Forelimb muscle (tissue), 1 donor: Measurements from ENCODE around the gene GRM1. TPM values are rescaled to one million over a fixed set of nuclear protein-coding genes. Genes with fewer than 3 reads are reported as not detected.

Experiments
- DNase-seq: peaks from one replicate; pipeline ENCODE4 v3.0.0-alpha.2; 2013; ENCODE audit warnings: low read depth
- polyA plus RNA-seq: library from polyadenylated mRNA; unstranded; fragments of 120-200 nt; gene quantifications from one replicate; pipeline ENCODE4 v1.2.1, GENCODE V29; 2013; ENCODE audit not compliant: insufficient read length

GRM1 gene
- polyA plus RNA-seq, 1 donor, result not detected

DNA sequence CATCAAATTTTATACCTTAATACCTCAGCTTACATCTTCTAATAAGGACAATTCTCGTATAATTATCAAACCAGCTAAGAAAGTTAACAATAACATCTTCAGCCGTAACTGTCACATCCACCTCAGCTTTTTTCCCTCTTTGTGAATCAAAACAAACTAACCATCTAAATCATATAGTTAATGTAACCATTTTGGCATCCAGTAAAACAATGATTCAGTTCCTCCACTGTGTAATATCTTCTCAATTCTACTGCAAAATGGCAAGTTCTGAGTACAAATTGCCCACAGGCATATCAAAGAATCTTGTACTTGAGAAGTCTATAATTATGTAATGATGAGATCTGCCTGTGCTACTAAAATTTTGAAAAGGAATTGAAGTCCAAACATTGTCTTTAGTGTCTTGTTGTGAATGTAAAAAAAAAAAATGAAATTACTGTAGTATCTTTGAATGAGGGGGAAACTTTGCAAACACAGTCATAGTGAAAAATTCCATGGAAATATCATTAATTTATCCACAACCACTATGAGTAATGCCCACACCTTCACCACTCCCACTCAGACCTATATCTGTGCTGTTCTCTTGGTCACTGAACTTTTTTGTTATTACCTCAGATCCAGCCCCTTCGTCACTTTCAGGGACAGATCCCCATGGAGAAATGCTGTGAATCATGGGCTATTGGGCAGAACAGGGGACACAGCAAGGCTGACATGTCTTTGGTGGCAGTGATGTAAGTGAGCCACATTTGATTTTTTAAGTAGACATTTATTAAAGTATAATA lies 336.1 kb downstream of the GRM1 start:
- DNase-seq, result no peak

DNA sequence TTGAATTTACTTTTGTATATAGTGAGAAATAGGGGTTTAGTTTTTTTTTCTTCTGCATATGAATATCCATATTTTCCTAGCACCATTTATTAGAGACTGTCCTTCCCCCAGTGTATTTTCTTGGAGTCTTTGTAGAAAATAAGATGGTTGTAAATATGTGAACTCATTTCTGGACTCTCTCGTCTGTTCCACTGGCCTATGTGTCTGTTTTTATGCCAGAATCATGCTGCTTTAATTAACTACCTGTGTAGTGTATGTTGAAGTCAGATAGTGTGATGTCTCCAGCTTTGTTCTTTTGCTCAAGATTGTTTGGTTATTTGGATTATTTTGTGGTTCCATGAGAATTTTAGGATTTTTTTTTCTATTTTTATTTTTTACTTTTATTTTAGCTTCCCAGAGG lies 338.2 kb downstream of the GRM1 start:
- DNase-seq, result no peak

DNA sequence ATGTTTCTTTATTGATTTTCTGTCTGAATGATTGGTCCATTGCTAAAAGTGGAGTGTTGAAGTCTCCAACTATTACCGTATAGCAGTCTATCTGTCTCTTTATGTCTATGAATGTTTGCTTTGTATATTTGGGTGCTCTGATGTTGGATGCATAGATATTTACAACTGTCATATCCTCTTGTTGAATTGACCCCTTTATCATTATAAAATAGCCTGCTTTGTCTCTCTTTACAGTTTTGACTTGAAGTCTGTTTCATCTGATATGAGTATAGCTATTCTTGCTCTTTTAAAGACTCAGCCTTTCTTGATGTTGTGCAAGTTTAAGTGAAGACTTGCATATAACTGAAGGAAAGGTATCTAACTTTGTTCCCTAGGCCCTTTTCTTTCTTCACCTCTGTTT lies 341.0 kb downstream of the GRM1 start:
- no peak for DNase-seq

DNA sequence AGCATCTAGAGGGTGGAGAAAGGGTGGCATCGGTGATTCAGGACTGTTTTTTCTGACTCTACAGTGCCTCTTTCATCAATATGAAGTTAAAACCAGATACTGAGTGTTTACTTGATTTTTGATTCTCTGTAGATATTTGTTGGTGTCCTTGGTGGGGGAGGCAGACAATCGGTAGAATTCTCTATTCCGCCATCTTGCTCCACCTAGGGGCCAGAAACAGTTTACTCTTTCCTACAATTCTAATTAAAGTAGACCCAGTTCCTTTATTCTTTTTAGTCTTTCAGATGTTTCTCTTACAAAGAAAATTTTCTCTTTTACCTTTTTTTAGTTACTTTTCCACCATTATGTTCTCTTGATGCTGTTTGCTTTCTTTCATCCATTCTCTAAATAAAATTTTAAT lies 352.6 kb downstream of the GRM1 start:
- DNase-seq, result no peak

DNA sequence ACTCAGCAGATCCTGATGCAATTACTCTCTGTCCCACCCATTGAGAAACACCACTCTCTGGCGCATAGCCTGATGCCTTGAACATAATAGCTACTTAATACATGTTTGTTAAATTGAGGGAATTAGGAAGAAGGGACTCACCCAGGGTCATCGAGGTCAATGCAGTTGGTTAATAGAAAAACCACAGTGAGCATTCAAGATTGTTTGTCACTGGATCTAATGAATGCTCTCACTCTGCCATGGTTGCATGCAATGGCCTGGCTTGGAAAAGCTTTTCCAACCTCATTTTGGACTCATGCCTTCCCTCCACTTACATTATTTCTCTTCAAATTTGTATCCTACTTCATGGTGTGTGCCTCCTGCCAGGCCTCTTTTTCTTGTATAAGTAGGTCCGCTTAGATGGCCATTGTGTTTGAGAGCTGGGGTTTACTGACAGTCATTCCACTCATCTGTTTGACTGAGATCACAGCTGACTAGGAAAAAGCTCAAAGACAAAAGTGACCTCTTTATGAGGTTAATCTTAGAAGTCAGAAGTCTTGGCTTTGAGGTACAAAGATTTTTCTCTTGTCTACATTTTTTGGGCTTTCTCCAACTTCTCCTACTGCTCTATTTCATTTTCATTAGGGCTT lies 360.0 kb downstream of the GRM1 start:
- DNase-seq, result no peak

DNA sequence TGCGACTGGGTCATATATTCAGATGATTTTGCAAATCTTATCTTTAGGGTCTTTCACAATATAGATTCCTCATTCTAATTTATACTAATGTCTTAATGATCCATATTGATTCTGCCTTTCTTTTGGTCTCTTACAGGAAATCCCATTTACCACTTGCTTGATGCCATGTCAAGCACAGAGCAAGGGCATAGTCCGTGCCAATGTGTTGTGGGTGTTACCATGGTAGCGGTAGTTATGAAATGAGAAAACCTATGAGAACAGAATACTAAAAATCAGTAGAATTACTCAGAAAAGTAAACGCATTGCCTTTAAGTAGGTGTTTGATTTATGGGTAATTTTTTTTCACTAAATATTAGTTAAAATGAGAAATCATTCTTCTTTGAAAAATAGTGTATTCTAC lies 360.9 kb downstream of the GRM1 start:
- no peak for DNase-seq

DNA sequence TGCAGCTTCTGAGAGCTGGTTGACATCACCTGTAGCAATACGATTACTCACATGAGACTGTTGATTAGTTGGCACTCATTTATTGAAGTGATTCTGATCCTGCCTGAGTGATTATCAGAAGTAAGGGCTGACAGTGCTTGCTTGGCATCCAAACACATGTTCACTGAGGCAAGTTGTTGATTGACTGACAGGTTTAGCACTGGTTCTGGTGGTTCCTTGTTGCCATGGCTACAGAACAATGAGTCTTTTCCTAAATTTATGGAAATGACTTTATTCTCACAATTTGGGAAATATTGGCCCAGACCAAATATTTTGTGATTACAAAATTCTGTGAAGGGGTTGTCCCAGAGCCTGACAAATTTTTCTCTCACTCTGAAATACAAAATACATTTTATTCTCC lies 368.8 kb downstream of the GRM1 start:
- no peak for DNase-seq

DNA sequence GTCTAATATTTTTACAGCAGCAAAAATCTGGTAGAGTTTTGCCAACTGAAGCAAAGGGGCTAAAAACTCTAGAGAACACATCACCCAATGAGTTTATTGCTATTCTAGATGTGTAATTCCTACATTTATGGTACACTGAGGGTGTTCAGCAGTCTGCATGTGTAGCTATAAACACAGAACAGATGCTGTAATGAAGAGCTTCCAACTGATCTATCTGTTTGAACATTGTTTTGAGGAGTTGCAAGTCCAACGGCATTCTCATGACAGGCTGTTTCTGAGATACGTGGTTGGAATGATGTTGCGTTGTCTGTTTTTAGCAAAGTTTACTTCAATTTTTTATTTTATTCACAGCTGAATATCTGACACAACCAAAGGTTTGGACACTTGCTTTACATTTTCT lies 373.6 kb downstream of the GRM1 start:
- DNase-seq, result no peak

DNA sequence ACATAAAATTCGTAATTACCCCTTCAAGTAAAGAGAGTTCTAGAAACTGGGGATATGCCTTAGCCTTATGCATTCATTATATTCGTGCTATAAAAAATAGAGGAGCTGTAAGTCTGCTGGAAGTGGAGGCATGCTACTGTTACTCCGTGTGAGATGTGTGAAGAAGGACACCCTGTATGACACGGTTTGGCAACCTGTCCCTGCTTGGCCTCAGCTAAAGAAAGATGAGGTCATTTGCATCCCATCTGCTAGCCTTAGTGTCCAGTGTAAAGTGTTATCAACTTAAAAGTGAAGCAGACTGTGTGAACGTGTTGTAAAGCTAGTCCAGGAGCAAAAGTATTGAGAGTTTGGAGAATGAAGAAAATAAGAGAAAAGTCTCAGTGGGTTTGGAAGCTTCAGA lies 379.7 kb downstream of the GRM1 start:
- DNase-seq, result no peak

DNA sequence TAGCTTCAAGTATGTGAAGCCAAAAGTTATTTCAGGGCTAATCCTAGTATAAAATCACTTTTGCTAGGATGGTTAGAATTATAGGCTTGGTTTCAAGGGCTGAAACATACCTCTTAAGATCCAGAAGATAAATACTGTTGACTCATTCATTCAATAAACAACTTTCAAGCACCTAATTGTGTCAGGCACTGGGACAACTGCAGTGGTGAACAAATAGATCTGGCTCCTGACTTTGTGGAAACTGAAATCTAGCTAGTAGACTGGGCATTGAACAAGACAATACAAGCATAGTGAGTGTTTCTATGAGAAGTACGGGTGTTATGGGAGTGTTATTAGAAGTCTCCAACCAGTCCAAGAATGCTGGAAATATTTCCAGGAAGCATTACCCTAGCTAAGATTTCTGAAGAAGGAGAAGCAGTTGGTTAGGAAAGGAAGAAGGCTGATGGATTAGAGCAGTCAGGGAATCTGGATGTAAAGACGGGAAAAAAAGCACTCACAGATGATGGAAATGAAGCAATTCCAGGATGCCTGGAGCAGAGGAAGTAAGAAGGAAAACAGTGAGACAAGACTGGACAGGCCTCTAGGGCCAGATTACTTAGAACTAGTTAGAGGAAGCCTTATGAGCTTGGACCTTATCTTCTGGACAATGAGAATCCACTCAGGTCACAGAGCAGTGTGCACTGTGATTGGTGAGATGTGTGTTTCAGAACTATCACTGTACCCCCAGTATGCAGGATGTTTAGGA lies 382.2 kb downstream of the GRM1 start:
- no peak for DNase-seq

DNA sequence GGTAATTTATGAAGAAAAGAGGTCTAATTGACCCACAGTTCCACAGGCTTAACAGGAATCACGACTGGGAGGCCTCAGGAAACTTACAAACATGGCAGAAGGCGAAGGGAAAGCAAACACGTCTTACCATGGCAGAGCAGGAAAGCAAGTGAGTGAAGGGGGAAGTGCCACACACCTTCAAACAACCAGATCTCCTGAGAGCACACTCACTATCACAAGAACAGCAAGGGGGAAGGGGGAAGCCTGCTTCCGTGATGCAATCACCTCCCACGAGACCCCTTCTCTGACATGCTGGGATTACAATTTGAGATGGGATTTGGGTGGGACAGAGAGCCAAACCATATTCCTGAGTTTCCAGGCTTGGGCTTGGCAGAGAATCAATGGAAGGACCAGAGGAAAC lies 390.7 kb downstream of the GRM1 start:
- DNase-seq, result no peak

DNA sequence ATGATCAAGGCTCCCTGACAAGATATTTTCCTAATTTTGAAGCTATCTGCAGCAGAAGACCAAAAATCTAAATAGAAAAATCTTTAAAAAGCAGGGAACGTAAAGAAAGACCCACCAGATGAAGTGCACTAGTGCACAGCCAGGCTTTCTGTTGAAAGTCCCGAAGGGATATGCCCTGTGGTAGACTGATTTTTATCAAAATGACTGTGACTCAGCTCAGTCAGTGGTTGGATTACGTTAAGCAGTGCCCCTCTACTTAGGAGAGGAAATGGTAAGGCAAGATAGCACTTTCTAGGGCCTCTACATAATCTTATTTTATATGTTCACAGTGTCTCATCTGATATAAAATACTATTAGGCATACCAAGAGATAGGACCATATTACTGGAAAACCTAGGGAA lies 391.4 kb downstream of the GRM1 start:
- DNase-seq, result no peak

DNA sequence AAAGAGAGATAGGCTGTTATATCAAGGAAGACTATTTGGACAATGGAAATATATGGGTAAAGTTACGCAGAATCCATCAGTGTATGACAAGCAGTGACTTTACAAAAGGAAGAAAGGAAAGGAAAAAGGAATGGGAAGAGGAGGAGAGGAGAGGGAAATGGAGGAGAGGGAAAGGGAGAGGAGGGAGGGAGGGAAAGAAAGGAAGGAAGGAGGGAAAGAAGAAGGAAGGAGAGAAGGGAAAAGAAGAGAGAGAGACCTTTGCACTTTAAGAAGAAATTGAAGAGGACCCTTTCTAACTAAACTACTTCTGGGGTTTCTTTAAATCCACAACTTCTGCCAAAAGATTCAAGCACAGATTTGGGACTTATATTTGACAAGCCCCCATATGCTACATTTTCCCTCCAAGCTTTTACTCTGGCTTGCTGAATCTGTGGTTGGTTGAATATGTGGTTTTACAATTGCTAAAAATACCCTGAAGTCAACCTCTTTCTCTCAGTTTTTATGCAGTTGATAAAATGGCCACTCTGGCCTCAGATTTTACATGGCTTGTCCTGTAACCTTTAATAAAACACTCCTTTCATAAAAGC lies 394.0 kb downstream of the GRM1 start:
- DNase-seq, result no peak

DNA sequence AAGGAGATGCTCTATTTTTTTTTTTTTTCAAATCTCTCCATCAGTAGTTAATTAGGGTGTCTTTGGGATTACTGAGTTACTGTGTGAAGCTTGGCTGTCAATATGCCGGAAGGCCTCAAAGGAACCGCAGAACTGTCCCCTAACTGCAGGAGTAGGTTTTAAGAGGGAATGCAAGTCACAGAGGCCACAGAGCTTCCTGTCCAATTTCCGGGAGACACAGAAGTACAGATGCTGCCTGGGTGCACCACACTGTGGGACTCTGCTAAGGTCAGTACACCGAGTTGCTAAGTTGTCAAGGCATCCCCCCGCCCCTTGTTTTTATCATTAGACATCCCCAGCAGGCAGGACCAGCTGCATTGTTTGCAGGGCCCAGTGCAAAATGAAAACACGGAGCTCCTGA lies 394.6 kb downstream of the GRM1 start:
- no peak for DNase-seq

DNA sequence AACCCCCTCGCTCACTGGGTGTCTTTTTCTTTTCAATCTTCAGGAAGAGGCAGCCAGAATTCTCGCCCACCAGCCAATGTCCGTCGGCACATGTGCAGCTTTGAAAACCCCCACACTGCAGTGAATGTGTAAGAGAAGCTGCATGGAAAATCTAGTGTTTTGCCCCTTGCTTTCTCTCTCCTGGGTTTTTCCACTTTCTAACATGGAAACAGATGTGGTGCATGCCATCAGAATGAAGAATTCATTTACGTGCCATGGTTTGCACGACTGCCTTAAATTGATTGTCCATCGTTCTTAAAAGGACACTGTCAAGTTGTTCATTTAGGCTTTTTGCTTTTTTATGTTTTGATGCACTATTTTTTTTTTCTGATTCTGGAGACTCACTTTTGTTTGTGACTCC lies 397.7 kb downstream of the GRM1 start:
- DNase-seq, result no peak

DNA sequence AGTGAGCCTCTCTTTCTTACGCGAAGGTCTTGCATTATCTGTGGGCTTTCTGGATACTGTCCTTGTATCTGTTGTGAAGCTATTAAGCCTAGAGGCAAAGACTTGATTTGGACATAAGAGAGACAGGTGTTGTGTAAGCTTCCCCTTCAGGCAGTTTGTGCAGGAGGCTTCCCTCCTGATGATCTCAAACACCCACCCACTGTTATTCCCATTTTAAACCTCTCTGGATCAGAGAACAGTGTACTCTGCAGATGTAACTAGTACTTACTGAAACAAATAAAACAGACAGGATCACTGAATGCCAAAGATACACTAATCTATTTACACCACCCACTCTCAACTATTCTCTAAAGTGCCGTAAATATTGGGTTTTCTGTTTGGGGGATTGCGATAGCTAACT lies 401.0 kb downstream of the GRM1 start:
- no peak for DNase-seq

DNA sequence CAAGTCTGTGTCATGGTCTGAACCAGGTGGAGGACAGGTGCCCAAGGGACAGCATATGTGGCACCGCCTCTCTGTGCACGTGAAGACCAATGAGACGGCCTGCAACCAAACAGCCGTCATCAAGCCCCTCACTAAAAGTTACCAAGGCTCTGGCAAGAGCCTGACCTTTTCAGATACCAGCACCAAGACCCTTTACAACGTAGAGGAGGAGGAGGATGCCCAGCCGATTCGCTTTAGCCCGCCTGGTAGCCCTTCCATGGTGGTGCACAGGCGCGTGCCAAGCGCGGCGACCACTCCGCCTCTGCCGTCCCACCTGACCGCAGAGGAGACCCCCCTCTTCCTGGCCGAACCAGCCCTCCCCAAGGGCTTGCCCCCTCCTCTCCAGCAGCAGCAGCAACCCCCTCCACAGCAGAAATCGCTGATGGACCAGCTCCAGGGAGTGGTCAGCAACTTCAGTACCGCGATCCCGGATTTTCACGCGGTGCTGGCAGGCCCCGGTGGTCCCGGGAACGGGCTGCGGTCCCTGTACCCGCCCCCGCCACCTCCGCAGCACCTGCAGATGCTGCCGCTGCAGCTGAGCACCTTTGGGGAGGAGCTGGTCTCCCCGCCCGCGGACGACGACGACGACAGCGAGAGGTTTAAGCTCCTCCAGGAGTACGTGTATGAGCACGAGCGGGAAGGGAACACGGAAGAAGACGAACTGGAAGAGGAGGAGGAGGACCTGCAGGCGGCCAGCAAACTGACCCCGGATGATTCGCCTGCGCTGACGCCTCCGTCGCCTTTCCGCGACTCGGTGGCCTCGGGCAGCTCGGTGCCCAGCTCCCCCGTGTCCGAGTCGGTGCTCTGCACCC lies 405.2 kb downstream of the GRM1 start:
- DNase-seq, result no peak

DNA sequence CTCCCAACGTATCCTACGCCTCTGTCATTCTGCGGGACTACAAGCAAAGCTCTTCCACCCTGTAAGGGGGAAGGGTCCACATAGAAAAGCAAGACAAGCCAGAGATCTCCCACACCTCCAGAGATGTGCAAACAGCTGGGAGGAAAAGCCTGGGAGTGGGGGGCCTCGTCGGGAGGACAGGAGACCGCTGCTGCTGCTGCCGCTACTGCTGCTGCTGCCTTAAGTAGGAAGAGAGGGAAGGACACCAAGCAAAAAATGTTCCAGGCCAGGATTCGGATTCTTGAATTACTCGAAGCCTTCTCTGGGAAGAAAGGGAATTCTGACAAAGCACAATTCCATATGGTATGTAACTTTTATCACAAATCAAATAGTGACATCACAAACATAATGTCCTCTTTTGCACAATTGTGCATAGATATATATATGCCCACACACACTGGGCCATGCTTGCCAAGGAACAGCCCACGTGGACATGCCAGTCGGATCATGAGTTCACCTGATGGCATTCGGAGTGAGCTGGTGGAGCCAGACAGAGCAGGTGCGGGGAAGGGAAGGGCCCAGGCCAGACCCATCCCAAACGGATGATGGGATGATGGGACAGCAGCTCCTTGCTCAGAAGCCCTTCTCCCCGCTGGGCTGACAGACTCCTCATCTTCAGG lies 406.0 kb downstream of the GRM1 start:
- DNase-seq, result no peak

DNA sequence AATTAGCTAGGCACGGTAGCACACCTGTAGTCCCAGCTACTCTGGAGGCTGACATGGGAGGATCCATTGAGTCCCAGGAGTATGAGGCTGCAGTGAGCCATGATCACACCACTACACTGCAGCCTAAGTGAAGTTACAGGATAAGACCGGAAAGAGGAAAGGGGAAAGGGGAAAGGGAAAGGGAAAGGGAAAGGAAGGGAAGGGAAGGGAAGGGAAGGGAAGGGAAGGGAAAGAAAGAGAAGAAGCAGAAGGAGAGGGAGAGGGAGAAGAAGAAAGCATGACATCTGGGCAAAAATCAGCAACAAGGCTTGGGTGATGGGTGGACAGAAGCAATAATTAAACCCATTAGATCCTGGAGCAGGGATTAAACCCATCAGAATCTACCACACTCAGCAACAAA lies 413.0 kb downstream of the GRM1 start:
- DNase-seq, result no peak

DNA sequence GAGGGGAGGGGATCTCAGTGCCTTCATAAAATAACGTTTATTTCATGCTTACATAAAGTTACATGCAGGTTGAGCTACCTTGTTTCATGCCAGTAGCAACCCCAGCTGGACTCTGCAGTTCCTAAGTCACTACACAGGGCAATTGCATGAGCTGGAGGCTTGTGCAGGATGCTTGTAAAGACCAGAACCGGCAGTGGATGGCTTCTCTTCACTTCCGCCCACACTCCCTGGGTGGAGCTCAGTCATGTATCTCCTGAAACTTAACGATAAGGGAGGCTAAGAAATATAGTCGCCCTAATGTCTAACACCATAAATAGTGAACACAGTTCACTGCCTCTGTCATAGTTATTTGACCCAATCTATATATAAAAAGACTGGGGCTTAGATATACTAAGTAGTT lies 415.3 kb downstream of the GRM1 start:
- DNase-seq, result no peak

DNA sequence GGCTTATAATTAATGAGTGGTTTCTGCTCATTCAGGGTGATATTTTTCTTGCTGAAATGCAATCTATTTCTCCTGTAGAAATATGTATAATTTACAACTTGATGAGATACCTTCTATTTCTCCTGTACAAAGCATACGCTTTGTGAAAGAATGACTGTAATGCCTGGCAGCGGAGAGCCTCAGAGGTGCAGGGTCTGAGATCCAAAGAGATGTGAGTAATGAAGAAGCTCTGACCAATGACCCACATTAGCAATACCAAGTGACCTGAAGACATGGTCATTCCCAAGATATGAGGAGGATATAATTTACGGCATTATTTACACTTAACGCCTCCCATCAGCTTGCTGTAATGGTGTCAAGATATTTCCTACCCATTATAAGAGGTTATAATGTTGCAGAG lies 416.4 kb downstream of the GRM1 start:
- no peak for DNase-seq
